GM12892 (cell line): Measurements from ENCODE around the gene ADGRD1.

Experiments used
- DNase-seq: peaks from one replicate; pipeline ENCODE4 v3.0.0; 2011; ENCODE audit not compliant: insufficient read length
- FAIRE-seq: peaks from 2 replicates; lab custom pipeline; 2011; peaks lifted over from hg19 to GRCh38; lab: Jason Lieb, UNC
- POLR2A ChIP-seq: IDR thresholded peaks from 2 replicates; pipeline ENCODE4 v1.6.1; 2011; ENCODE audit warnings: low read depth, low read length, control low read depth
- POLR2AphosphoS5 ChIP-seq: IDR thresholded peaks from 2 replicates; pipeline ENCODE4 v1.6.1; 2011; ENCODE audit warnings: low read depth, low read length, control low read depth
- TAF1 ChIP-seq: IDR thresholded peaks from 2 replicates; pipeline ENCODE4 v1.6.1; 2011; ENCODE audit warnings: low read depth, mild to moderate bottlenecking, control low read depth, low read length, borderline replicate concordance

Gene ADGRD1

GRCh38 chr12:131138638-131139362 lies 185.1 kb downstream of the ADGRD1 start:
- no peak for TF ChIP-seq POLR2AphosphoS5
- no peak for TF ChIP-seq POLR2A
- TF ChIP-seq TAF1, result no peak
- no peak for FAIRE-seq
- DNase-seq, result no peak

- no peak for DNase-seq
- FAIRE-seq, result no peak
- TF ChIP-seq TAF1 (no peak), POLR2AphosphoS5 (no peak), POLR2A (no peak)
These were observed 185.8 kb downstream of the ADGRD1 start for GRCh38 chr12:131139363-131140068.

GRCh38 chr12:131140069-131140435 lies 186.3 kb downstream of the ADGRD1 start:
- DNase-seq (no peak), FAIRE-seq (no peak)

GRCh38 chr12:131140697-131141096 lies 187.0 kb downstream of the ADGRD1 start:
- no peak for TF ChIP-seq TAF1
- TF ChIP-seq POLR2AphosphoS5, result no peak
- no peak for TF ChIP-seq POLR2A
- no peak for FAIRE-seq
- no peak for DNase-seq

More at GRCh38 chr12:131140069-131140435, 186.3 kb downstream of the ADGRD1 start:
- TF ChIP-seq POLR2AphosphoS5, result no peak
- no peak for TF ChIP-seq TAF1
- no peak for TF ChIP-seq POLR2A

GRCh38 chr12:131141514-131141913 lies 187.8 kb downstream of the ADGRD1 start:
- no peak for TF ChIP-seq POLR2AphosphoS5
- TF ChIP-seq POLR2A, result no peak
- no peak for TF ChIP-seq TAF1
- DNase-seq, result no peak
- FAIRE-seq, result no peak

GRCh38 chr12:131142891-131143657 lies 189.4 kb downstream of the ADGRD1 start:
- FAIRE-seq (no peak), DNase-seq (no peak)
- TF ChIP-seq POLR2AphosphoS5 (no peak), TAF1 (no peak), POLR2A (no peak)

GRCh38 chr12:131146173-131146675 lies 192.5 kb downstream of the ADGRD1 start:
- TF ChIP-seq POLR2AphosphoS5, result no peak
- TF ChIP-seq TAF1, result no peak
- no peak for TF ChIP-seq POLR2A
- DNase-seq (no peak), FAIRE-seq (no peak)

GRCh38 chr12:131147293-131147692 lies 193.6 kb downstream of the ADGRD1 start:
- TF ChIP-seq TAF1 (no peak), POLR2A (no peak), POLR2AphosphoS5 (no peak)
- FAIRE-seq (no peak), DNase-seq (no peak)

GRCh38 chr12:131147894-131148293 lies 194.2 kb downstream of the ADGRD1 start:
- TF ChIP-seq POLR2A (no peak), TAF1 (no peak), POLR2AphosphoS5 (no peak)
- FAIRE-seq, result no peak
- DNase-seq, result no peak

GRCh38 chr12:131151558-131152345 lies 198.0 kb downstream of the ADGRD1 start:
- TF ChIP-seq TAF1 (no peak), POLR2A (no peak), POLR2AphosphoS5 (no peak)
- no peak for DNase-seq
- no peak for FAIRE-seq

- FAIRE-seq, result no peak
- TF ChIP-seq POLR2AphosphoS5, result no peak
- TF ChIP-seq POLR2A, result no peak
- no peak for TF ChIP-seq TAF1
These were observed 198.9 kb downstream of the ADGRD1 start for GRCh38 chr12:131152587-131152986.

GRCh38 chr12:131153016-131153415 lies 199.3 kb downstream of the ADGRD1 start:
- no peak for FAIRE-seq
- DNase-seq, result no peak
- TF ChIP-seq TAF1 (no peak), POLR2A (no peak), POLR2AphosphoS5 (no peak)

More at GRCh38 chr12:131152587-131152986, 198.9 kb downstream of the ADGRD1 start:
- DNase-seq, result no peak
